K562 (cell line): Measurements from ENCODE around the gene DNAH1.

ENCODE experiments used
- BDP1 ChIP-seq: IDR thresholded peaks from 3 replicates; pipeline ENCODE4 v1.6.1; 2011; ENCODE audit not compliant: insufficient read length, insufficient read depth
- CHD2 ChIP-seq: IDR thresholded peaks from 2 replicates; pipeline ENCODE4 v1.6.1; 2011; ENCODE audit warnings: low read depth, low read length
- CTCF ChIP-seq, 3 experiments: IDR thresholded peaks in 2 of 3; conservative IDR thresholded peaks in 1 of 3; 2 replicates each; pipeline ENCODE4 v1.5.1; 2011 to 2012; ENCODE audit warnings: low read length in 3 of 3, mild to moderate bottlenecking in 3 of 3, control low read depth in 2 of 3, improper control_type of control experiment in 1 of 3, inconsistent platforms in 1 of 3, low read depth in 1 of 3, mixed read lengths in 1 of 3, moderate library complexity in 1 of 3; ENCODE audit not compliant: insufficient read depth in 2 of 3
- RCOR1 ChIP-seq, 2 experiments: IDR thresholded peaks; 2 replicates each; pipeline ENCODE4 v1.6.1; 2012; ENCODE audit warnings: low read depth in 2 of 2, low read length in 2 of 2, borderline replicate concordance in 1 of 2, improper control_type of control experiment in 1 of 2
- TAF1 ChIP-seq: IDR thresholded peaks from 2 replicates; pipeline ENCODE4 v1.6.1; 2011; ENCODE audit warnings: mild to moderate bottlenecking, low read length, moderate library complexity; ENCODE audit not compliant: insufficient read depth, control insufficient read depth, severe bottlenecking; ENCODE audit errors: extremely low read depth

- TF ChIP-seq BDP1 (no peak), TAF1 (no peak), CHD2 (no peak), CTCF (IDR thresholded peaks at IDR 0.05 in 2 of 3, conservative IDR thresholded peaks at IDR 0.05 in 1 of 3; ENCODE audit: insufficient read depth in 2 of 3, low read depth in 1 of 3, low read length in 3 of 3) (no peak), RCOR1 (IDR thresholded peaks at IDR 0.05; ENCODE audit: borderline replicate concordance in 1 of 2, low read depth in 2 of 2, low read length in 2 of 2) (no peak)
These were observed 14.2 kb downstream of the DNAH1 start for GRCh38 chr3:52330194-52330805.
